AG04450 (cell line): Measurements from ENCODE around the gene PAXX. TPM values are rescaled to one million over a fixed set of nuclear protein-coding genes. Genes with fewer than 3 reads are reported as not detected.

ENCODE experiments used
- CTCF ChIA-PET: fragments of 300-600, 350-600 bp; formaldehyde crosslinking; extraction: SDS; loops from one replicate; lab custom pipeline; 2022; ENCODE audit warnings: antibody characterized with exemption, inconsistent platforms; lab: Charles Lee
- POLR2A ChIA-PET: fragments of 350-600 bp; formaldehyde crosslinking; extraction: SDS; loops from one replicate; lab custom pipeline; 2021; ENCODE audit warnings: antibody characterized with exemption, inconsistent platforms; lab: Yijun Ruan, JAX
- DNase-seq: peaks from one replicate; pipeline ENCODE4 v3.0.0-alpha.2; 2011; ENCODE audit warnings: low read depth, low spot score
- H3K27ac ChIP-seq: one replicate; pipeline ENCODE4 v1.5.1; 2012; ENCODE audit warnings: low read depth, low read length, control low read depth
- H3K27me3 ChIP-seq: one replicate; pipeline ENCODE4 v1.6.0; 2012; ENCODE audit warnings: low read length; ENCODE audit not compliant: control insufficient read depth, insufficient read depth
- H3K4me3 ChIP-seq: 2 replicates; pipeline ENCODE4 v1.5.1; 2011; ENCODE audit warnings: mild to moderate bottlenecking, low read depth, low read length, control low read depth
- H3K9me3 ChIP-seq: 2 replicates; pipeline ENCODE4 v1.5.1; 2012; ENCODE audit warnings: low read length; ENCODE audit not compliant: control insufficient read depth, insufficient read depth
- CTCF ChIP-seq: IDR thresholded peaks from 2 replicates; pipeline ENCODE4 v1.5.1; 2011; ENCODE audit warnings: low read depth, low read length, control low read depth, inconsistent platforms
- polyA plus RNA-seq: library from polyadenylated mRNA; depleted of rRNA; stranded (reverse); fragments of >200 nt; gene quantifications from 2 replicates; pipeline ENCODE4 v1.2.3, GENCODE V29; 2011

Gene PAXX
- polyA plus RNA-seq, 1 experiment = 6.0 TPM

- H3K27ac ChIP-seq = no peak overlapping the region
- H3K9me3 ChIP-seq = no peaks in the 10 kb centered on the region; the same call in 1 of the 2 replicates
- POLR2A ChIA-PET = no interaction called here
- no peak overlapping the region for H3K4me3 ChIP-seq
- no peak for TF ChIP-seq CTCF
- no peak for DNase-seq
- H3K27me3 ChIP-seq = peaks cover 12% of the 10 kb centered on the region
- CTCF ChIA-PET = interaction anchor here (1.5 kb wide), 1 partner anchor 75 kb away, joined by 7 read pairs; no protein-coding TSS in a partner anchor
These were observed 37.7 kb upstream of the PAXX start for GRCh38 chr9:136954270-136955083.

- DNase-seq = no peak
- ChIA-PET POLR2A (no interaction called here), CTCF (interaction anchor here (1.5 kb wide), 1 partner anchor 74 kb away, joined by 7 read pairs; no protein-coding TSS in a partner anchor)
- Histone ChIP-seq H3K9me3 (no peaks in the 10 kb centered on the region; the same call in 1 of the 2 replicates), H3K27me3 (peaks cover 14% of the 10 kb centered on the region), H3K27ac (no peak overlapping the region), H3K4me3 (no peak overlapping the region)
- no peak for TF ChIP-seq CTCF
These were observed 36.9 kb upstream of the PAXX start for GRCh38 chr9:136955202-136955942.

- TF ChIP-seq CTCF = no peak
- ChIA-PET CTCF (no interaction called here), POLR2A (no interaction called here)
- Histone ChIP-seq H3K9me3 (no peaks in the 10 kb centered on the region; the same call in 1 of the 2 replicates), H3K4me3 (no peak overlapping the region), H3K27ac (no peak overlapping the region), H3K27me3 (peaks cover 14% of the 10 kb centered on the region)
- no peak for DNase-seq
These were observed 36.3 kb upstream of the PAXX start for GRCh38 chr9:136955943-136956335.

- ChIA-PET CTCF (no interaction called here), POLR2A (no interaction called here)
- H3K27me3 ChIP-seq = peaks cover 16% of the 10 kb centered on the region
- no peak for TF ChIP-seq CTCF
- H3K27ac ChIP-seq = no peak overlapping the region
- no peaks in the 10 kb centered on the region; the same call in 1 of the 2 replicates for H3K9me3 ChIP-seq
- no peak overlapping the region for H3K4me3 ChIP-seq
- DNase-seq = no peak
These were observed 35.6 kb upstream of the PAXX start for GRCh38 chr9:136956604-136957003.

- Histone ChIP-seq H3K9me3 (no peaks in the 10 kb centered on the region; the same call in 1 of the 2 replicates), H3K4me3 (no peak overlapping the region), H3K27ac (no peak overlapping the region), H3K27me3 (peaks cover 19% of the 10 kb centered on the region)
- no peak for TF ChIP-seq CTCF
- CTCF ChIA-PET = no interaction called here
- POLR2A ChIA-PET = no interaction called here
- no peak for DNase-seq
These were observed 34.8 kb upstream of the PAXX start for GRCh38 chr9:136957461-136957860.
